Measurements from ENCODE around the gene DUSP7. TPM values are rescaled to one million over a fixed set of nuclear protein-coding genes. Genes with fewer than 3 reads are reported as not detected.

The DUSP7 gene
- total and polyA plus RNA-seq, 9 of the 15 experiments (the other 6 are each of a cell fraction or from before 2014, with no cell fraction given): 0.45 to 15.8 (median 8.2) TPM

DNA sequence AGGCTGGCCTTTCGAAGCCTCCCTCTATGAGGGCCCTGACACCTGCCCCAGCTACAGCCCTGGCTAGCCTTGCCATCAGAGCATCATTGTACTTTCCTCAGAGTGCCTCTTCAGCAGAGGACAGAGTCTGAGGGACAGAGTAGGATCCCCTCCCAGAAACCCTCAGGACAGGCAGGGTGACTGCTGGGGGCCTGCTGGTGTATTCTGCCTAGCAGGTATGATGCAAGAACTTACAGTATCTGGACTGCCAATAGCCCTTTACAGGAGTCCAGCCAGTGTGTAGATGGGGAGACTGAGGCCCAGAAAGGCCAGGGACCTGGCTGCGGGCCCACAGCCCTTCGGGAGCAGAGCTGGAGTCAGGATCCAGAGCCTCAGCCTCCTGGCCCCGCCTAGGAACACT lies 19.1 kb downstream of the DUSP7 start:
- POLR2A ChIA-PET: interaction anchor here (1.5 to 1.7 kb wide), 2 partner anchors 10 to 16 kb away, joined by 4 to 5 read pairs; no protein-coding TSS in a partner anchor
- Histone ChIP-seq H3K36me3 (ENCODE audit: control insufficient read depth, insufficient read depth, low read length) (no peaks in the 10 kb centered on the region), H3K27me3 (ENCODE audit: control insufficient read depth in 2 of 2, insufficient read depth in 2 of 2, low read length in 2 of 2) (peaks cover 0 to 22% of the 10 kb centered on the region in 2 experiments; a peak in 2 of 5 replicates), H3K4me2 (ENCODE audit: insufficient read depth, low read length) (no peak overlapping the region), H3K9me3 (replicated peaks; ENCODE audit: control insufficient read depth, insufficient read depth, low read depth, low read length) (no peaks in the 10 kb centered on the region), H3K4me3 (no peak overlapping the region), H3K27ac (ENCODE audit: extremely low read depth, low read depth, low read length) (no peak overlapping the region), H3K4me1 (replicated peaks in 1 of 2; ENCODE audit: control insufficient read depth in 2 of 2, insufficient read depth in 2 of 2, low read length in 2 of 2) (peaks cover 0 to 15% of the 10 kb centered on the region in 2 experiments; a peak in 2 of 5 replicates), H4K20me1 (replicated peaks; ENCODE audit: control insufficient read depth, insufficient read depth, low read length) (no peaks in the 10 kb centered on the region; the same call in 1 of the 2 replicates), H3K9ac (ENCODE audit: insufficient read depth in 1 of 2, low read depth in 2 of 2, low read length in 2 of 2) (peak overlapping the region in 1 of 2 experiments; percentile 64; a peak in 1 of 4 replicates), H3K9me1 (ENCODE audit: control insufficient read depth, insufficient read depth, low read length) (no peaks in the 10 kb centered on the region), H2AFZ (ENCODE audit: low read depth, low read length) (no peak overlapping the region), H3K79me2 (ENCODE audit: control insufficient read depth, insufficient read depth, low read length) (no peaks in the 10 kb centered on the region)
- peak; percentile 40 for ATAC-seq
- CTCF ChIA-PET (ENCODE audit: low intra/inter-chr PET ratio): no interaction called here
- WGBS (ENCODE audit: insufficient coverage, low coverage, missing lambda C conversion rate): 38% methylated on average over 4 of the region's 4 CpGs
- no TSS peak for BruUV-seq (replicated peaks)
- no peak for DNase-seq (ENCODE audit: extremely low read depth in 1 of 4, low spot score in 3 of 4)
- TF ChIP-seq, protein P1, sequence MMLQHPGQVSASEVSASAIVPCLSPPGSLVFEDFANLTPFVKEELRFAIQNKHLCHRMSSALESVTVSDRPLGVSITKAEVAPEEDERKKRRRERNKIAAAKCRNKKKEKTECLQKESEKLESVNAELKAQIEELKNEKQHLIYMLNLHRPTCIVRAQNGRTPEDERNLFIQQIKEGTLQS (IDR thresholded peaks at IDR 0.05): 0 out of 2 replicates have a peak, but pooled peaks have one; percentile 35
- TF ChIP-seq, protein P1 (CRISPR knock-in tag; conservative IDR thresholded peaks at IDR 0.05): no peak
- TF ChIP-seq SIRT6 (IDR thresholded peaks at IDR 0.05; ENCODE audit: low read depth, low read length) (no peak), CEBPG (CRISPR knock-in tag; IDR thresholded peaks at IDR 0.05) (peak; percentile 38; the same call in 1 of the 2 replicates), CEBPG (tag; conservative IDR thresholded peaks at IDR 0.05 in 1 of 2, IDR thresholded peaks at IDR 0.05 in 1 of 2) (no peak), ETS2 (tag; IDR thresholded peaks at IDR 0.05; ENCODE audit: borderline replicate concordance, poor library complexity, severe bottlenecking) (no peak)
- intact Hi-C loops (cut with micrococcal nuclease): no loop called here
- in situ Hi-C loops (cut with MboI): no loop called here
- no peak for FAIRE-seq
